Choroid plexus epithelial cell (primary cell): ENCODE measurements around the gene FBXO27.
"Not testable (repeated sequence)": the region's sequence is repeated elsewhere in the genome, so short reads cannot be mapped to it uniquely, and the experiment has no call there.

ENCODE experiments used
- DNase-seq: peaks from one replicate; pipeline ENCODE4 v3.0.0-alpha.2; 2010; ENCODE audit warnings: low read depth
- H3K4me3 ChIP-seq: 2 replicates; pipeline ENCODE4 v1.5.1; 2011; ENCODE audit warnings: low read depth, mild to moderate bottlenecking, control low read depth, low read length, moderate library complexity
- CTCF ChIP-seq: conservative IDR thresholded peaks from 2 replicates; pipeline ENCODE4 v1.5.1; 2011; ENCODE audit warnings: low read depth, mild to moderate bottlenecking, control low read depth, inconsistent platforms, low read length, moderate library complexity

FBXO27 gene

GRCh38 chr19:39070888-39071287 is 38.5 kb upstream of the FBXO27 start:
- DNase-seq: peak; percentile 49
- TF ChIP-seq CTCF: no peak
- H3K4me3 ChIP-seq: no peak overlapping the region

- not testable (repeated sequence) for H3K4me3 ChIP-seq, DNase-seq
Observed at GRCh38 chr19:39068259-39068658, 35.9 kb upstream of the FBXO27 start.

GRCh38 chr19:39067104-39067503 is 34.8 kb upstream of the FBXO27 start:
- DNase-seq: no peak
- no peak overlapping the region for H3K4me3 ChIP-seq
- TF ChIP-seq CTCF: no peak

GRCh38 chr19:39065928-39066327 is 33.6 kb upstream of the FBXO27 start:
- no peak for TF ChIP-seq CTCF
- no peak overlapping the region for H3K4me3 ChIP-seq
- no peak for DNase-seq

- no peak overlapping the region for H3K4me3 ChIP-seq
- TF ChIP-seq CTCF: no peak
- no peak for DNase-seq
Observed at GRCh38 chr19:39064405-39064804, 32.1 kb upstream of the FBXO27 start.

- no peak for DNase-seq
- H3K4me3 ChIP-seq: no peak overlapping the region
- no peak for TF ChIP-seq CTCF
Observed at GRCh38 chr19:39060171-39060570, 27.8 kb upstream of the FBXO27 start.

- H3K4me3 ChIP-seq: no peak overlapping the region
- no peak for DNase-seq
- no peak for TF ChIP-seq CTCF
Observed at GRCh38 chr19:39059302-39059701, 27.0 kb upstream of the FBXO27 start.

- no peak for TF ChIP-seq CTCF
- H3K4me3 ChIP-seq: no peak overlapping the region
- DNase-seq: peak; percentile 10
Observed at GRCh38 chr19:39057615-39058014, 25.3 kb upstream of the FBXO27 start.
